GM10248 (cell line): ENCODE results near the gene MYT1.

ENCODE experiments used
- CTCF ChIA-PET: fragments of 300-600 bp; sonication (Branson Sonifier 250); formaldehyde crosslinking; extraction: SDS; loops from one replicate; lab custom pipeline; 2021; ENCODE audit warnings: antibody characterized with exemption; lab: Yijun Ruan, JAX
- POLR2A ChIA-PET: fragments of 350-650 bp; sonication (Branson Sonifier 250); formaldehyde crosslinking; extraction: SDS; loops from one replicate; lab custom pipeline; 2020; ENCODE audit warnings: antibody characterized with exemption; lab: Yijun Ruan, JAX
- DNase-seq: peaks from one replicate; pipeline ENCODE4 v3.0.0; 2012; ENCODE audit errors: extremely low spot score
- CTCF ChIP-seq: IDR thresholded peaks from 2 replicates; pipeline ENCODE4 v1.5.1; 2012; ENCODE audit warnings: mild to moderate bottlenecking, low read depth; ENCODE audit errors: extremely low read depth, missing control alignments, control extremely low read depth

MYT1 gene

GRCh38 chr20:64225828-64226598 lies 61.8 kb downstream of the MYT1 start:
- TF ChIP-seq CTCF, result no peak
- no peak for DNase-seq
- ChIA-PET POLR2A (no interaction called here), CTCF (interaction anchor here (1.2 kb wide), 1 partner anchor 10 kb away, joined by 3 read pairs; no protein-coding TSS in a partner anchor)

- no peak for DNase-seq
- ChIA-PET POLR2A (no interaction called here), CTCF (no interaction called here)
These were observed 62.7 kb downstream of the MYT1 start for GRCh38 chr20:64226686-64227580.

GRCh38 chr20:64228086-64228653 lies 63.9 kb downstream of the MYT1 start:
- ChIA-PET POLR2A (no interaction called here), CTCF (no interaction called here)
- no peak for DNase-seq
- no peak for TF ChIP-seq CTCF

More at GRCh38 chr20:64226686-64227580, 62.7 kb downstream of the MYT1 start:
- TF ChIP-seq CTCF, result no peak

- ChIA-PET POLR2A (no interaction called here), CTCF (interaction anchor here (1.6 kb wide), 1 partner anchor 57 kb away, joined by 5 read pairs; no protein-coding TSS in a partner anchor)
- TF ChIP-seq CTCF, result no peak
- no peak for DNase-seq
These were observed 64.7 kb downstream of the MYT1 start for GRCh38 chr20:64228751-64229506.

- no peak for DNase-seq
- ChIA-PET POLR2A (no interaction called here), CTCF (interaction anchor here (1.6 kb wide), 1 partner anchor 56 kb away, joined by 5 read pairs; no protein-coding TSS in a partner anchor)
- no peak for TF ChIP-seq CTCF
These were observed 65.3 kb downstream of the MYT1 start for GRCh38 chr20:64229507-64230061.
